Suprapubic skin (tissue), 4 donors: ENCODE data around the gene PIGN.

Source experiments
- EP300 ChIP-seq: sonication (generic); formaldehyde crosslinking; IDR thresholded peaks from one replicate; pipeline ENCODE4 v1.6.1; 2017; ENCODE audit warnings: antibody characterized with exemption
- POLR2AphosphoS5 ChIP-seq, 3 donors: sonication (generic); formaldehyde crosslinking; IDR thresholded peaks; one replicate each; pipeline ENCODE4 v1.6.1; 2017; ENCODE audit warnings: antibody characterized with exemption in 3 of 3

DNA sequence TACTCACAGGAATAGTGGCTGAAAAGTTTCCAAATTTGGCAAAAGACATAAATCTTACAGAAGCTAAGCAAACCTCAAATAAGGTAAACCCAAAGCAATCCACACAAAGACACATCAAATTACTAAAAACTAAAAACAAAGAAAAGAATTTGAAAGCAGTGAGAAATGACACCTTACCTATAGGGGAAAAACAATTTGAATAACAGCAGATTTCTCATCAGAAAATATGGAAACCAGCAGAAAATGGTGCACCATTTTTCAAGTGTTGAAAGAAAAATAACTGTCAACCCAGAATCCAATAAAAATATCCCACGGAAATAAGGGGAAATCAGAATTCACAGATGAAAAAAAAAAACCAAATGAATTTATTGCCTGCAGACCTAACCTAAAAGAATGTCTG is 138.6 kb downstream of the PIGN start:
- TF ChIP-seq EP300: no peak
- no peak for TF ChIP-seq POLR2AphosphoS5 (IDR thresholded peaks at IDR 0.05)
